Measurements from ENCODE around the gene GMDS. TPM values are rescaled to one million over a fixed set of nuclear protein-coding genes. Genes with fewer than 3 reads are reported as not detected.
"Not testable (repeated sequence)": the region's sequence is repeated elsewhere in the genome, so short reads cannot be mapped to it uniquely, and the experiment has no call there.

Gene GMDS
- total RNA-seq, 1 donor from 2014 or later: 25.7 TPM

DNA sequence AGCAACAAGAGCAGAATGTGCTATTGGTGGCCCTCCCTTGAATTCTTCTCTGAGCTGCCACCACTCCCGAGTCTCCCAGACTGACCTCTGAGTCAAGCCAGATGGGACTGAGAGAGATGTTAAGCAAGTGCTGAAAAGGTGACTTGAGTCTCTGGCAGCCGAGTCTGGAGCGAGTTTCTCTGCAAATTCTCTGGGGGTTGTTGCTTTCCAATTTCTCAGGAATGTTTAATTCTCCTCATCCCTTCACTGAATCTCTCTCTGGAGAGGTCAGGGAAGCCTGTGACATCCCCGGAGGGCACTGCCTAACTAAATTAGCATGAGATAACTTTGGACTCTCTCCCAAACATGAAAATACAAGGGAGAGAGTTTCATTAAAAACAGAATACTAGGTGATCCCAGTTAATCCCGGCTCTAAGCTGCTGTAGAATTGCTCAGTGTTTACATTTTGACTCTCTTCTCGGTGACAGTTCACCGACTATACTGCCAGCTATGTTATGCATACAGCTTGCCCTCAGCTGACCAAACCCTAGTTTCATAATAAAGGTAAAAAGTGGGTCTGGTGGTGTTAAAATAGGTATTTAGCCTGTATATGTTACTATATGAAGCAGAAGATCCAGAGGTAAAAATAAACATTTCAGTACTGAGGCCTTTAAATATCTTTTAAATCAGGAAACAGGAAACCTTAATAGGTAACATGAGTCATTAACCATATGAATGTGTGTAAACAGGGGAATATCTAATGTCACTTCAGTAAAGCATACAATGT is 477.7 kb downstream of the GMDS start:
- peak; percentile 38 for DNase-seq

GRCh38 chr6:1766654-1767053 is 478.8 kb downstream of the GMDS start:
- DNase-seq: no peak

GRCh38 chr6:1765160-1765903 is 480.1 kb downstream of the GMDS start:
- DNase-seq: no peak

- no peak for DNase-seq
These were observed 480.9 kb downstream of the GMDS start for GRCh38 chr6:1764397-1764987.

- DNase-seq: no peak
These were observed 482.0 kb downstream of the GMDS start for GRCh38 chr6:1763404-1763803.

DNA sequence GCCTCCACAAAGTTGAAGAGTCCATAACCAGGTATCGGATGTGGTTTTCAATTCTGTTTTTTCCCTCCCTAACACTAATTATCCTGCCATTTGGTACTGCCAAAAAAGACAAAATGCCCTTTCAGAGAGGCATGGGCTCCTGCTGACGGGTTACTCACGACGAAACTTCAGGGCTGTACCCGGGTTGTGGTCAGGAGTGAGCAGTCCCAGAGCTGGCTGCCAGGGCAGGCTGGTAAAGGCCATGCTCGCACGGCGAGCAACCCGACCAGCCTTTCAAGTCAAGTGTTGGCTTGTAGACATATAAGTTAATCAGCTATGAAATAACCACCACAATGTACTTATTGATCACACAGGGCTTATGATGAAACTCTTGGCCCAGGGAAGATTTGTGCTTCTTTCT is 483.2 kb downstream of the GMDS start:
- DNase-seq: no peak

DNA sequence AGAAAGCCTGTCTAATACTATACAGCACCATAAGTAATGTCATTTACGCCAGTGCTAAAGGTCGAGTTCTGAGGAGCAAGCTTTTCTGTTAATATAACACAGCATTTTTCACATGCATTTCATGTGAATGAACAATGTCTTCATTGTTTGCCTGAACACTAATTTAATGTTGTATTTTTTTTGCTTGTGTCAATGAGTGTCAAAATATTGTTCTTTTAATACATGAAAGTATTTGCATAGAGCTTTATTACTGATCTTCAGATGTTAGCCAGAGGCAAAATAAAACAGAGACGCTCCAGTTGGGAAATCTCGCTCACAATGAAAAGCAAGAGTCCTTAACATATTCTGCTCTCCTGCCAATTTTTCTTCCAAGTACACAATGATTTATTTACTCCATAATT is 483.9 kb downstream of the GMDS start:
- peak; percentile 40 for DNase-seq

DNA sequence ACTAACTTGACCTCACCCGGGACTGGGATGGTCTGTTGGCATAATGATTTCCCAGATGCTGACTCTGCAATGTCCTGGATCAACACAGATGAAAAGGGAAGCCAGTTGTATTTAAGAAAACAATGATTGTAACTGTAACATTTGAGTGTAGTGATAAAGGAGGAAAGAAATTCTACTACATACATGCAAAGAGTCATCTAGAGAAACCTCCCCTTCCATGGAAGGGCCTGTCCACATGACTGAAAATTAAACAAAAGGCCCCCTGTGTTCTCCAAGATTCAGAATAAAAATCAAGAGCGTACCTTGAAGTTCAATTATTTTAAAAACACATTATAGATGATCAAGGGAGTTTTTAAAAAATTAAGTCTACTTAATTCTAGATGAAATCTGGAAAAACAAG is 484.5 kb downstream of the GMDS start:
- DNase-seq: no peak

DNA sequence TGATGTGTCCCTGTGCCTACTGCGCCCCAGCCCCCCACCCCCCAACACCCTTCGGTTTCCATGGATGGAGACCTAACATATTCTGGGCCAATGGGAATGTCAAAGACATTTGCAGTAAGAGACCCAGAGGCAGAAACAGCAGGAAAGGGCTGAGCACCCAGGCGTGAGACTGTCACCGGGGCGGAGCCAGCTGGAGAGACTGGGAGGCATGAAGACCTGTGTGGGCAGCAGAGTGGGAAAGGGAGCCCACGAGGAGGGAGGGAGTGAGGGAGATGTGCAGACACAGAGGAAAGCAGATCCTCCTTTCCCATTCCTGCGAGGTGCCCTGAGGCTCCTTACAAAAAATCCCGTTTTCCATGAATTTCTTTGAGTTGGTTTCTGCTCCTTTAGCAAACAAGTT is 485.5 kb downstream of the GMDS start:
- no peak for DNase-seq

DNA sequence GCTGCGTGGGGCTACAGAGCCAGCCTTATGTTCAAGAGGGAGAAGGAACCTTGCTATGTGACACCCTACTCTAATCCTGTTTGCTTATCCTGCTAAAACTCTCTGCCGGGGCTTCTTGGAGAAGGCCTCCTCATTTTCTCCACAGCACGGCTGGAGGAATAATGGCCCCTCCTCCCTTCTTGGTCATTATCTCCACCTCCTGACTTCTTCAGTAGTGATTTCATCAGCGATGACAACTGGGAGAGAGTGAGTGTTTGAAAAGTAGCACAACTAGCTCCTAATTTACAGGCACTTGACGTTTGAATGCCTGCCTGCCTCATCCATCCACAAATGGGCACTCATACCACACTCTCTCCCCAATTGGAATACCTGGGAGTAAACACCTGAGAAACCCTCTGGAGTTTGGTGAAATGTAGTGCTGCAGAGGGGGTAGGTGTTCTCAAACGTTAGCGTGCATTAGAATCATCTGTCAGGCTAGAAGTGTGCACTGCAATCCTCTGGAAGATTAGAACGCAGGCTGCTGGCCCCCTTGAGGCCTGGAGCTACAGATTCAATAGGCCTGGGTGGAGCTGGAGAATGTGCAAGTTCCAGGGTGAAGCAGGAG is 487.2 kb downstream of the GMDS start:
- DNase-seq: no peak

DNA sequence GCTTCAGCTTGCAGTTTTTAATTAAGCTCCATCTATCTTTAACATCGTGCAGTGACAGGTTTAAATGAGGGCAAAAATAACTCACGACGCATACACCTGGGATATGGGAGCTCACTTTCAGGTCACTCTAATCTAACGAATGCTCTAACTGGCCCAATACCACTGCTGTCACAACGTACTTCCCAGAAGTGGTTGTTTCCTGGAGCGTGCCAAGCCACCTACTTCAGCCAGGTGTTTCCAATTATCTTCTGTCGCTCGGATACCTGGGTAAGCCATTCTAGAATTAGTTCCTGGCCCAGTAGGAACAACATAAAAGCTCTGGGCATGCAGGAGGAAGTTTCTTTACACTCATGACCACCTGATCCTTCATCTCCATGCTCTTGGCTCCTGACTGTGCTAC is 488.3 kb downstream of the GMDS start:
- no peak for DNase-seq

GRCh38 chr6:1756472-1757129 is 488.8 kb downstream of the GMDS start:
- DNase-seq: no peak

DNA sequence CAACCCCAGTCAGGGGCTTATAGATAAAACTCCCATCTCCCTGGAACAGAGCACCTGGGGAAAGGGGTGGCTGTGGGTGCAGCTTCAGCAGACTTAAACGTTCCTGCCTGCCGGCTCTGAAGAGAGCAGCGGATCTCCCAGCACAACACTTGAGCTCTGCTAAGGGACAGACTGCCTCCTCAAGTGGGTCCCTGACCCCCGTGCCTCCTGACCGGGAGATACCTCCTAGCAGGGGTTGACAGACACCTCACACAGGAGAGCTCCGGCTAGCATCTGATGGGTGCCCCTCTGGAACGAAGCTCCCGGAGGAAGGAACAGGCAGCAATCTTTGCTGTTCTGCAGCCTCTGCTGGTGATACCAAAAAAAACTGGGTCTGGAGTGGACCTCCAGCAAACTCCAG is 494.3 kb downstream of the GMDS start:
- DNase-seq: not testable (repeated sequence)

DNA sequence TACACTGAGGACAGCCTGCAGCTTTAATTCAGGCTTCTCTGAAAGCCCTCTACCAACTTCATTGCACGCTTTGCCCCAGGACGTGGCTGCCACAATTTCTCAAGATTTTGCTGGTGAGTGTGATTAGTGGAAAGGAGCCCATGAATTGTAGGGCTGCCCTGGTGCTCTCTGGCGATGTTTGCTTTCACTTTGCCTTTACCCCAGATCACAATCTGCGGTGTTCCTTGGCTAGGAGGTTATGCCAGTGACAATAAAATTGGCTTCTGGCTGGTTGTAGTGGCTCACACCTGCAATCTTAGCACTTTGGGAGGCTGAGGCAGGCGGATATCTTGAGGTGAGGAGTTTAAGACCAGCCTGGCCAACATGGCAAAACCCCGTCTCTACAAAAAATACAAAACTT is 496.4 kb downstream of the GMDS start:
- DNase-seq: no peak

- DNase-seq: no peak
These were observed 497.9 kb downstream of the GMDS start for GRCh38 chr6:1747531-1747930.

- no peak for DNase-seq
These were observed 498.4 kb downstream of the GMDS start for GRCh38 chr6:1747003-1747402.

GRCh38 chr6:1745814-1746213 is 499.6 kb downstream of the GMDS start:
- no peak for DNase-seq

GRCh38 chr6:1744543-1744942 is 500.9 kb downstream of the GMDS start:
- DNase-seq: no peak

GRCh38 chr6:1739680-1740079 is 505.7 kb downstream of the GMDS start:
- no peak for DNase-seq

- DNase-seq: no peak
These were observed 506.2 kb downstream of the GMDS start for GRCh38 chr6:1739220-1739619.

DNA sequence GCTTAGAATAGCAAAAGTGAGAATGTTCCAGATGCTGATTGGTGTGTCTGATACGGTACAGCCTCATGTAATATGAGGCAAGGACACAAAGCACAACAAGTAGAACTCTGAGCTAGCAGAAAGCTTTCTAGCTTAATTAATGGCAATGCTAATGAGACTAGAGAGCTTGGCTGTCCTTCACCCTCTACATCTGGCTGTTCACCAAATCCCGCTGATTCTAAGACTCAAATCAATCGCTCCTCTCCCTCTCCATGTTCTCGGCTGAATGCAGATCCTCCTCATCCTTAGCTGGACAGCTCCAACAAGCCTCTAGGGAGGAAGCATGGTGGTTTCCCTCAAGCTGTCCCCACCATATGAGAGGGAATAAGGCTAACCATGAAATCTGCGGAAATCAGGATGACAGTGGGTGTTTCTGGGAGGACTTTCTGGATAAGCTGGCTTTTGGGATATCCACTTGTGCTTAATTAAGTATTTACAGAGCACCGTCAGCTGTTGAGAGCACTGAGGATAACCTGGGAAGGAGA is 506.8 kb downstream of the GMDS start:
- DNase-seq: peak; percentile 25

Data from tongue (tissue), 2 donors.